Measurements from ENCODE around the gene TMEM127. TPM values are rescaled to one million over a fixed set of nuclear protein-coding genes. Genes with fewer than 3 reads are reported as not detected.

Gene TMEM127
- total RNA-seq, 1 donor from 2014 or later: 61.9 TPM

- no peak overlapping the region for H3K27ac ChIP-seq
- TF ChIP-seq CTCF (IDR thresholded peaks at IDR 0.05): no peak
- no peak overlapping the region for H3K4me3 ChIP-seq
- intact Hi-C loops (cut with DNase I): no loop called here
- H3K9me3 ChIP-seq: no peaks in the 10 kb centered on the region
- no peaks in the 10 kb centered on the region for H3K36me3 ChIP-seq
- DNase-seq (ENCODE audit: low spot score in 2 of 2): no peak
- no peaks in the 10 kb centered on the region for H3K27me3 ChIP-seq
- peaks cover 11 to 34% of the 10 kb centered on the region in 2 donors for H3K4me1 ChIP-seq
Observed at GRCh38 chr2:96201338-96201737, 64.5 kb downstream of the TMEM127 start.

- Histone ChIP-seq H3K27ac (no peak overlapping the region), H3K27me3 (no peaks in the 10 kb centered on the region), H3K9me3 (no peaks in the 10 kb centered on the region), H3K4me1 (peaks cover 5 to 11% of the 10 kb centered on the region in 2 donors), H3K36me3 (peaks cover 12 to 15% of the 10 kb centered on the region in 2 donors), H3K4me3 (no peak overlapping the region)
- TF ChIP-seq CTCF (IDR thresholded peaks at IDR 0.05): no peak
- no peak for DNase-seq (ENCODE audit: low spot score in 2 of 2)
- intact Hi-C loops (cut with DNase I): no loop called here
Observed at GRCh38 chr2:96198921-96199320, 66.9 kb downstream of the TMEM127 start.

Other genes starting within 250 kb of the TMEM127 start
- gene GPAT2, start 231.1 kb downstream of the TMEM127 start, total RNA-seq: 9.4 TPM
- 9.4 TPM for gene ADRA2B, start 149.4 kb downstream of the TMEM127 start, total RNA-seq
- gene ASTL, start 127.5 kb downstream of the TMEM127 start, total RNA-seq: not detected
- 7.2 TPM for gene DUSP2, start 120.6 kb downstream of the TMEM127 start, total RNA-seq
- 85.6 TPM for gene STARD7, start 57.2 kb downstream of the TMEM127 start, total RNA-seq
- gene CIAO1, start 228 bp upstream of the TMEM127 start, total RNA-seq: 127 TPM
- gene SNRNP200, start 39.5 kb upstream of the TMEM127 start, total RNA-seq: 57.4 TPM
- gene ITPRIPL1, start 59.3 kb upstream of the TMEM127 start, total RNA-seq: 14.5 TPM
- gene NCAPH, start 69.8 kb upstream of the TMEM127 start, total RNA-seq: not detected
- not detected for gene NEURL3, start 239.4 kb upstream of the TMEM127 start, total RNA-seq